ENCODE results near the gene FXR2. TPM values are rescaled to one million over a fixed set of nuclear protein-coding genes. Genes with fewer than 3 reads are reported as not detected.

FXR2 gene
- total RNA-seq, 4 donors from 2014 or later = 32.1 to 35.7 (median 33.9) TPM

GRCh38 chr17:7559320-7560171 lies 55.2 kb downstream of the FXR2 start:
- peak overlapping the region; percentile 16 for H3K4me3 ChIP-seq (ENCODE audit: low read depth, poor library complexity, severe bottlenecking)
- no peak for DNase-seq (ENCODE audit: low spot score in 2 of 2)
- TF ChIP-seq POLR2A (IDR thresholded peaks at IDR 0.05) = no peak
- TF ChIP-seq CTCF (IDR thresholded peaks at IDR 0.05) = no peak
- intact Hi-C loops (cut with DNase I; ENCODE audit: low total_unique reads) = loop anchor here (10.0 kb wide), 3 partner anchors 65 to 205 kb away; partner anchors contain the start of genes FGF11, KCTD11, TMEM102 and TMEM95
- 47 to 57% methylated on average over 18 of the region's 18 CpGs for WGBS, 2 donors

GRCh38 chr17:7558544-7559319 lies 56.0 kb downstream of the FXR2 start, which contains the start of gene TNFSF13:
TSS of gene TNFSF13 (plus strand) at chr17:7558750. CDS start at chr17:7559040, 290 bp downstream.
- intact Hi-C loops (cut with DNase I; ENCODE audit: low total_unique reads) = loop anchor here (10.0 kb wide), 2 partner anchors 64 to 204 kb away; partner anchors contain the start of genes KCTD11 and TMEM95
- TF ChIP-seq CTCF (IDR thresholded peaks at IDR 0.05) (no peak), POLR2A (IDR thresholded peaks at IDR 0.05) (no peak)
- WGBS, 2 donors = 23 to 27% methylated on average over 16 of the region's 16 CpGs
- peak within 1 kb of the TSS; percentile 16 for H3K4me3 ChIP-seq (ENCODE audit: low read depth, poor library complexity, severe bottlenecking)
- peak in 1 of 2 donors; percentile 92 for DNase-seq (ENCODE audit: low spot score in 2 of 2)

- TF ChIP-seq POLR2A (IDR thresholded peaks at IDR 0.05) (no peak), CTCF (IDR thresholded peaks at IDR 0.05) (no peak)
- 3 to 9% methylated on average over 21 of the region's 21 CpGs for WGBS, 2 donors
- peak; percentile 80 to 95 for DNase-seq (ENCODE audit: low spot score in 2 of 2)
- no peak overlapping the region for H3K4me3 ChIP-seq (ENCODE audit: low read depth, poor library complexity, severe bottlenecking)
- intact Hi-C loops (cut with DNase I; ENCODE audit: low total_unique reads) = loop anchor here (10.0 kb wide), 2 partner anchors 63 to 203 kb away; partner anchors contain the start of genes KCTD11 and TMEM95
Measured at GRCh38 chr17:7557775-7558543, 56.7 kb downstream of the FXR2 start.

GRCh38 chr17:7557147-7557764 lies 57.4 kb downstream of the FXR2 start:
- WGBS, 2 donors = 39 to 48% methylated on average over 14 to 19 of the region's 19 CpGs
- no peak overlapping the region for H3K4me3 ChIP-seq (ENCODE audit: low read depth, poor library complexity, severe bottlenecking)
- TF ChIP-seq CTCF (IDR thresholded peaks at IDR 0.05) = no peak
- TF ChIP-seq POLR2A (IDR thresholded peaks at IDR 0.05) = no peak
- DNase-seq (ENCODE audit: low spot score in 2 of 2) = no peak
- intact Hi-C loops (cut with DNase I; ENCODE audit: low total_unique reads) = loop anchor here (10.0 kb wide), 2 partner anchors 62 to 202 kb away; partner anchors contain the start of genes KCTD11 and TMEM95

GRCh38 chr17:7556627-7557026 lies 58.1 kb downstream of the FXR2 start:
- TF ChIP-seq POLR2A (IDR thresholded peaks at IDR 0.05) (no peak), CTCF (IDR thresholded peaks at IDR 0.05) (no peak)
- no peak for DNase-seq (ENCODE audit: low spot score in 2 of 2)
- H3K4me3 ChIP-seq (ENCODE audit: low read depth, poor library complexity, severe bottlenecking) = no peak overlapping the region
- intact Hi-C loops (cut with DNase I; ENCODE audit: low total_unique reads) = loop anchor here (10.0 kb wide), 2 partner anchors 62 to 202 kb away; partner anchors contain the start of genes KCTD11 and TMEM95
- WGBS, 2 donors = 71 to 76% methylated on average over 12 of the region's 12 CpGs

Measured in lower leg skin (tissue), 4 donors.